Activated CD4-positive, alpha-beta T cell treated with anti-CD3 and anti-CD28 coated beads, Interleukin-10, Interleukin-2, amounts not matched to agents 100 ng/mL and 50 ng/mL, durations not matched to agents 16 hours and 8 hours (primary cell): ENCODE data around the gene LRFN2.

Source experiments
- DNase-seq: peaks from one replicate; pipeline ENCODE4 v3.0.0-alpha.2; 2020

LRFN2 gene

GRCh38 chr6:40426346-40427066 is 160.7 kb downstream of the LRFN2 start:
- no peak for DNase-seq

- DNase-seq, result no peak
These were observed 161.8 kb downstream of the LRFN2 start for GRCh38 chr6:40425192-40425919.

- DNase-seq, result no peak
These were observed 165.1 kb downstream of the LRFN2 start for GRCh38 chr6:40422046-40422445.

- DNase-seq, result no peak
These were observed 167.0 kb downstream of the LRFN2 start for GRCh38 chr6:40419946-40420728.

GRCh38 chr6:40419377-40419776 is 167.8 kb downstream of the LRFN2 start:
- DNase-seq, result no peak

- no peak for DNase-seq
These were observed 170.1 kb downstream of the LRFN2 start for GRCh38 chr6:40417031-40417430.

GRCh38 chr6:40414617-40415016 is 172.5 kb downstream of the LRFN2 start:
- DNase-seq, result no peak

- DNase-seq, result no peak
These were observed 173.9 kb downstream of the LRFN2 start for GRCh38 chr6:40413239-40413638.

- no peak for DNase-seq
These were observed 175.3 kb downstream of the LRFN2 start for GRCh38 chr6:40411881-40412280.

GRCh38 chr6:40410821-40411220 is 176.3 kb downstream of the LRFN2 start:
- DNase-seq, result no peak

GRCh38 chr6:40409716-40410397 is 177.3 kb downstream of the LRFN2 start:
- no peak for DNase-seq

GRCh38 chr6:40408786-40409542 is 178.2 kb downstream of the LRFN2 start:
- DNase-seq, result no peak

GRCh38 chr6:40407239-40407638 is 179.9 kb downstream of the LRFN2 start:
- DNase-seq, result no peak

GRCh38 chr6:40406175-40406574 is 181.0 kb downstream of the LRFN2 start:
- DNase-seq, result no peak

- no peak for DNase-seq
These were observed 186.4 kb downstream of the LRFN2 start for GRCh38 chr6:40400738-40401137.

GRCh38 chr6:40399888-40400457 is 187.2 kb downstream of the LRFN2 start:
- DNase-seq, result no peak

- DNase-seq, result no peak
These were observed 188.2 kb downstream of the LRFN2 start for GRCh38 chr6:40398810-40399477.

GRCh38 chr6:40398034-40398691 is 189.0 kb downstream of the LRFN2 start:
- DNase-seq, result no peak

- no peak for DNase-seq
These were observed 189.7 kb downstream of the LRFN2 start for GRCh38 chr6:40397287-40398033.

GRCh38 chr6:40395698-40396076 is 191.5 kb downstream of the LRFN2 start:
- no peak for DNase-seq
